ENCODE data around the gene IKBKE.

Gene IKBKE

DNA sequence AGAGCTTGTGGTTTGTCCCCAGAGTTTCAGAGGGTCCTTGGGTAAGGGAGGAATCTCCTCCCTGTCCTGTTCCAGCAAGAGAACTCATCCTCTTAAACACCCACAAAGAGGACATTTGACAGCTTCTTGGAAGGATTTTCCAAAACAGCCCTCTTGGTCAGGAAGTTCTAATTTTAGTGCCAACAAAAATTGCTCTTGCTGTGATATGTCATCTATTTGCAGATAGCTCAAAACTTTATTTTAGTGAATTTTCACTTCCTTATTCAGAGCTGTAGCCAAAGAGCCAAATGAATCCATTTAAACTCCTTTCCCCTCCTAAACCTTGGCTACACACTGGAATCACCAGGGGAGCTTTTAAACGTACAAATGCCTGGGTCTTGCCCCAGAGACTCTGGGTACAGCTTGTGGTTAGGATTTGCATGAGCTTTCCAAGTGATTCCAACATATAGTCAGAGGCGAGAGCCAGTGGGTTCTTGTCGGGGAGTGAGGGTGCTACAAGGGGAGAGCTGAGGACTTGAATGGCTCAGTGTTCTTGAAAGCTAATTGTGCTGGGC lies 25.3 kb downstream of the IKBKE start:
- in situ Hi-C loops (cut with MboI; ENCODE audit: low sequenced_read_pairs, unreplicated experiment) = no loop called here
- no peak for DNase-seq (ENCODE audit: low spot score)
- TF ChIP-seq, protein P1, sequence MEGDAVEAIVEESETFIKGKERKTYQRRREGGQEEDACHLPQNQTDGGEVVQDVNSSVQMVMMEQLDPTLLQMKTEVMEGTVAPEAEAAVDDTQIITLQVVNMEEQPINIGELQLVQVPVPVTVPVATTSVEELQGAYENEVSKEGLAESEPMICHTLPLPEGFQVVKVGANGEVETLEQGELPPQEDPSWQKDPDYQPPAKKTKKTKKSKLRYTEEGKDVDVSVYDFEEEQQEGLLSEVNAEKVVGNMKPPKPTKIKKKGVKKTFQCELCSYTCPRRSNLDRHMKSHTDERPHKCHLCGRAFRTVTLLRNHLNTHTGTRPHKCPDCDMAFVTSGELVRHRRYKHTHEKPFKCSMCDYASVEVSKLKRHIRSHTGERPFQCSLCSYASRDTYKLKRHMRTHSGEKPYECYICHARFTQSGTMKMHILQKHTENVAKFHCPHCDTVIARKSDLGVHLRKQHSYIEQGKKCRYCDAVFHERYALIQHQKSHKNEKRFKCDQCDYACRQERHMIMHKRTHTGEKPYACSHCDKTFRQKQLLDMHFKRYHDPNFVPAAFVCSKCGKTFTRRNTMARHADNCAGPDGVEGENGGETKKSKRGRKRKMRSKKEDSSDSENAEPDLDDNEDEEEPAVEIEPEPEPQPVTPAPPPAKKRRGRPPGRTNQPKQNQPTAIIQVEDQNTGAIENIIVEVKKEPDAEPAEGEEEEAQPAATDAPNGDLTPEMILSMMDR (IDR thresholded peaks at IDR 0.05; ENCODE audit: borderline replicate concordance, control extremely low read depth, extremely low read depth, insufficient read depth, missing control alignments) = no peak

DNA sequence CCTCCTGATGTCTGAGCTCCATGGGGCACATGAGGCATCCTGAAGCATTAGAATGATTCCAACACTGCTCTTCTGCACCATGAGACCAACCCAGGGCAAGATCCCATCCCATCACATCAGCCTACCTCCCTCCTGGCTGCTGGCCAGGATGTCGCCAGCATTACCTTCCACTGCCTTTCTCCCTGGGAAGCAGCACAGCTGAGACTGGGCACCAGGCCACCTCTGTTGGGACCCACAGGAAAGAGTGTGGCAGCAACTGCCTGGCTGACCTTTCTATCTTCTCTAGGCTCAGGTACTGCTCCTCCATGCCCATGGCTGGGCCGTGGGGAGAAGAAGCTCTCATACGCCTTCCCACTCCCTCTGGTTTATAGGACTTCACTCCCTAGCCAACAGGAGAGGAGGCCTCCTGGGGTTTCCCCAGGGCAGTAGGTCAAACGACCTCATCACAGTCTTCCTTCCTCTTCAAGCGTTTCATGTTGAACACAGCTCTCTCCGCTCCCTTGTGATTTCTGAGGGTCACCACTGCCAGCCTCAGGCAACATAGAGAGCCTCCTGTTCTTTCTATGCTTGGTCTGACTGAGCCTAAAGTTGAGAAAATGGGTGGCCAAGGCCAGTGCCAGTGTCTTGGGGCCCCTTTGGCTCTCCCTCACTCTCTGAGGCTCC lies 26.0 kb downstream of the IKBKE start:
- peak; percentile 72 for DNase-seq (ENCODE audit: low spot score)
- in situ Hi-C loops (cut with MboI; ENCODE audit: low sequenced_read_pairs, unreplicated experiment) = no loop called here
- TF ChIP-seq, protein P1 (IDR thresholded peaks at IDR 0.05; ENCODE audit: borderline replicate concordance, control extremely low read depth, extremely low read depth, insufficient read depth, missing control alignments) = no peak

DNA sequence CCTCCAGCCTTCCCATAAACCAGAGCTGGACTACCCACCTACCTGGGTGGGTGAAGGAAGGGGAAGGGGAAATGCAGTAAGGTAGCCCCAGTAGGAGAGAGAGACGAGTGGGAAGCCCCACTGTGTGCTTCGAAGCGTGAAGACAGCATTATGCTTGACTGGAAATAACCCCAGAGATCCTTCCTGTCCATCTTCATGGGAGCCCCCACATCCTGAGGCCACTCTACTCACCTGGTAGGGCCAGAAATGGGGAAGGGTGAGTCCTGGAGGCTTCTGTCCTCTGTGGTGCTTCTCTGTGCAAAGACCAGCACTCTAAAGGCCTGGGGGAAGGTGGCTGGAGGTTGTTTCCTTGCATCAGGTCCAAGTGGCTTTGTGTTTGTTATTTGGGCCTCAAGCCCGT lies 27.1 kb downstream of the IKBKE start:
- in situ Hi-C loops (cut with MboI; ENCODE audit: low sequenced_read_pairs, unreplicated experiment) = no loop called here
- TF ChIP-seq, protein P1 (IDR thresholded peaks at IDR 0.05; ENCODE audit: borderline replicate concordance, control extremely low read depth, extremely low read depth, insufficient read depth, missing control alignments) = no peak
- no peak for DNase-seq (ENCODE audit: low spot score)

DNA sequence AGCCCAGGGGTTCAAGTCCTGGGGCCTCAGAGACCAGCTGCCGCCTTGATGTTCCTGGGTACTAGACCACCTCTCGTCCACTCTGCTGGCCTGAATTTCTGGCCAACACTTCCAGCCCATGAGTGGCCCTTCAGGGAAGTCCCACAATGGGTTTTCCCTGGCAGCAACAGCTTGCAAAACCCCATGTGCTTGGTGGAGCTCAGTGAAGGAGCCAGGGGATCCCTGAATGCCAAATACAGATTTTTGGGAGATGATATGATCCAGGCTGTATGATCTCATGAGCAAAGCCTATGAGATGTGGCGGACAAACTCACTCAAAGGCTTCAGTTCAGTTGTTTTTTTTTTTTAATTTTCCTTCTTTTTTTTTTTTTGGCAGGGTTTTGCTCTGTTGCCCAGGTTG lies 27.5 kb downstream of the IKBKE start:
- no peak for DNase-seq (ENCODE audit: low spot score)
- in situ Hi-C loops (cut with MboI; ENCODE audit: low sequenced_read_pairs, unreplicated experiment) = no loop called here
- TF ChIP-seq, protein P1 (IDR thresholded peaks at IDR 0.05; ENCODE audit: borderline replicate concordance, control extremely low read depth, extremely low read depth, insufficient read depth, missing control alignments) = no peak

DNA sequence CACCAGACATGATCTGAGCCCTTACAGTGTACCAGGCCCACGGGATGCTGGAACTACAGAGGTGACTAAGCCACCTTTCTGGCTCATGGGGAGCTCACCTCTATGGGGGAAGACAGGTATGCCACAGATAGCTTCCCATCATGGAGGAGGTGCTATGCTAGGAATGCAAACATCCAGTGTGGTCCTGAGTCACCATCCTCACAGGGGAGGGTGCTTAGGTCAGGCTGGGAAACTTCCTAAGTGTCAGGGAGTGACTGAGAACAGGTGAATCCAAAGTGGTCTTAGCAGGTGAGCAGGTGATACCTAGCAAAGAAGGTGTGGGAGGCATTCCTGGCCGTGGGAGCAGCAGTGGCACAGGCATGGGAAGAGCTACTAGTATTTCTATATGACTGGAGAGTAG lies 28.4 kb downstream of the IKBKE start:
- TF ChIP-seq, protein P1 (IDR thresholded peaks at IDR 0.05; ENCODE audit: borderline replicate concordance, control extremely low read depth, extremely low read depth, insufficient read depth, missing control alignments) = no peak
- in situ Hi-C loops (cut with MboI; ENCODE audit: low sequenced_read_pairs, unreplicated experiment) = no loop called here
- no peak for DNase-seq (ENCODE audit: low spot score)

DNA sequence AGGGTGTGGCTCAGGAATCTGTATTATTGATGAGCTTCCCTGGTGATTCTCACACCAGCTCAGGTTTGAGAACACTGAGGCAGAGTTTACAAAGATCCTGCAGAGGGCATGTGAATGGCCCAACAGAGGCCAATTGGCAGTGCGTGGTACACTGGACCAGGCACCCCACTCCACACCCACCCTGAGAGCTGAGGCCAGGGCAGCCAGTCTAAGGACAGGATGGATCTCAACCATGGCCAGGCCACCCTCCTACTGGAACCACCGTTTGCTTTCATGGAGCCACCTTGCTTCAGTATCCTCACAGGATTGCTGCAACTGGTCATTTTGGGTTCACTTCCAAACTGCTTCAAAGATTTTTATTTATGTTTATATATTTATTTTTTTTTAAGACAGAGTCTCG lies 29.8 kb downstream of the IKBKE start:
- TF ChIP-seq, protein P1 (IDR thresholded peaks at IDR 0.05; ENCODE audit: borderline replicate concordance, control extremely low read depth, extremely low read depth, insufficient read depth, missing control alignments) = no peak
- in situ Hi-C loops (cut with MboI; ENCODE audit: low sequenced_read_pairs, unreplicated experiment) = no loop called here
- no peak for DNase-seq (ENCODE audit: low spot score)

Measured in GM13976 (cell line).